ENCODE results near the gene HIF1AN. TPM values are rescaled to one million over a fixed set of nuclear protein-coding genes. Genes with fewer than 3 reads are reported as not detected.
A peak's percentile ranks its signal among the peaks of the same experiment; 100 is the strongest.

HIF1AN gene
- total RNA-seq, 1 experiment from 2014 or later, result 71.2 TPM

DNA sequence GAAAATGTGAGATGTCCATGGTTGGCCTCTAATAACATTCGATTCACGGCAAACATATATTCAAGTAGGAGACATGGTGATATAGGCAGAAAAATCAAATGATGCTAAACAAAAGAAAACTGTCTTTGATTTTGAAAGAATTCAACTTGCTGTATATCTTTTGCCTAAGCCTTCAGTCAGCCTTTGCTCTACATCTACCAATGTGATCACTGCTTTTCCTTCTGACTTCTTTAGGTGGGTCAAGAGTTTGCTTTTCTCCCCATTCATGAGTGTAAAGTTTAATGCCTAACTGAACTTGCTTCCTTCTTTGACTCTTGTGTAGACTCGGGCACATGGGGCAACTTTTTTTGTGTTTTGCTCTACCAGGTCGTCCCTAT lies 417 bp upstream of the HIF1AN start:
- H3K9me3 Mint-ChIP-seq (ENCODE audit: unreplicated experiment), result no peaks in the 10 kb centered on the region
- POLR2A ChIA-PET, result interaction anchor here (0.6 to 1.3 kb wide), 17 partner anchors 9 to 1841 kb away, joined by 3 to 12 read pairs (median 5); partner anchors contain the start of genes SCD and SLF2
- no peak overlapping the region for H3K27ac Mint-ChIP-seq (ENCODE audit: unreplicated experiment)
- intact Hi-C loops (cut with micrococcal nuclease; ENCODE audit: unreplicated experiment), result no loop called here
- H3K27me3 Mint-ChIP-seq (ENCODE audit: insufficient read depth, unreplicated experiment), result no peaks in the 10 kb centered on the region
- H3K4me1 Mint-ChIP-seq (ENCODE audit: low read depth, unreplicated experiment), result no peaks in the 10 kb centered on the region
- TF ChIP-seq, protein P1, sequence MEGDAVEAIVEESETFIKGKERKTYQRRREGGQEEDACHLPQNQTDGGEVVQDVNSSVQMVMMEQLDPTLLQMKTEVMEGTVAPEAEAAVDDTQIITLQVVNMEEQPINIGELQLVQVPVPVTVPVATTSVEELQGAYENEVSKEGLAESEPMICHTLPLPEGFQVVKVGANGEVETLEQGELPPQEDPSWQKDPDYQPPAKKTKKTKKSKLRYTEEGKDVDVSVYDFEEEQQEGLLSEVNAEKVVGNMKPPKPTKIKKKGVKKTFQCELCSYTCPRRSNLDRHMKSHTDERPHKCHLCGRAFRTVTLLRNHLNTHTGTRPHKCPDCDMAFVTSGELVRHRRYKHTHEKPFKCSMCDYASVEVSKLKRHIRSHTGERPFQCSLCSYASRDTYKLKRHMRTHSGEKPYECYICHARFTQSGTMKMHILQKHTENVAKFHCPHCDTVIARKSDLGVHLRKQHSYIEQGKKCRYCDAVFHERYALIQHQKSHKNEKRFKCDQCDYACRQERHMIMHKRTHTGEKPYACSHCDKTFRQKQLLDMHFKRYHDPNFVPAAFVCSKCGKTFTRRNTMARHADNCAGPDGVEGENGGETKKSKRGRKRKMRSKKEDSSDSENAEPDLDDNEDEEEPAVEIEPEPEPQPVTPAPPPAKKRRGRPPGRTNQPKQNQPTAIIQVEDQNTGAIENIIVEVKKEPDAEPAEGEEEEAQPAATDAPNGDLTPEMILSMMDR (IDR thresholded peaks at IDR 0.05; ENCODE audit: insufficient read depth in 1 of 2, low read depth in 1 of 2, low read length in 1 of 2, severe bottlenecking in 1 of 2, unreplicated experiment in 1 of 2), result no peak
- Histone ChIP-seq H3K36me3 (ENCODE audit: control insufficient read depth, insufficient read depth, low read length) (peaks cover 2% of the 10 kb centered on the region; the same call in 1 of the 2 replicates), H3K4me1 (no peaks in the 10 kb centered on the region; the same call in 1 of the 2 replicates), H3K4me3 (ENCODE audit: low read depth, low read length) (peak overlapping the region; percentile 14), H3K27me3 (replicated peaks; ENCODE audit: control insufficient read depth, insufficient read depth, low read length) (no peaks in the 10 kb centered on the region), H3K9me3 (no peaks in the 10 kb centered on the region)
- CTCF ChIA-PET, result interaction anchor here (0.6 to 1.9 kb wide), 24 partner anchors 8 to 1743 kb away, joined by 3 to 32 read pairs (median 5); partner anchors contain the start of genes PDZD7 and SCD
- no peak for DNase-seq
- H3K4me3 Mint-ChIP-seq (ENCODE audit: unreplicated experiment), result no peak overlapping the region
- no TSS peak for BruUV-seq (replicated peaks)
- H3K36me3 Mint-ChIP-seq (ENCODE audit: insufficient read depth, unreplicated experiment), result peaks cover 20% of the 10 kb centered on the region

DNA sequence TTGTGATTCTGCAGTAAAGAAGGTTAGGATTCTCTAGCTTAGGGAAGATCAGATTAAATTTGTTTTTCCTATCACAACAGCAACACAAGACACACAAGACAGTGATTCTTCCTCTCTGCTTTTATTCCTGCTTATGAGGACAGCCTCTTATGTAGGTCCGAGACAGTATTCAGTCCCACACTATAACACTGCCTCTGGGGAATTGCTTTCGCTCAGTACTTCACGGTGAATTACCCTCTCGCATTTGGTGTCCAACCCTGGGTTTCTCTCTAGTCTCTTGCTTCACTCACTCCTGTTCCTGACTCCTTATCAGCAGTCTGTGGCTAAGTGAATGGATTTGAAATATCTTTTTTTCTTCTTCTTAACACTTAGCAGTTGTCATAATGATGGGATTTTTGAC lies 1.7 kb downstream of the HIF1AN start:
- no peak for DNase-seq
- H3K27ac Mint-ChIP-seq (ENCODE audit: unreplicated experiment), result no peak overlapping the region
- Histone ChIP-seq H3K36me3 (ENCODE audit: control insufficient read depth, insufficient read depth, low read length) (peaks cover 2% of the 10 kb centered on the region; the same call in 1 of the 2 replicates), H3K4me3 (ENCODE audit: low read depth, low read length) (no peak overlapping the region), H3K9me3 (no peaks in the 10 kb centered on the region), H3K27me3 (replicated peaks; ENCODE audit: control insufficient read depth, insufficient read depth, low read length) (no peaks in the 10 kb centered on the region), H3K4me1 (no peaks in the 10 kb centered on the region; the same call in 1 of the 2 replicates)
- POLR2A ChIA-PET, result no interaction called here
- CTCF ChIA-PET, result no interaction called here
- no peak overlapping the region for H3K4me3 Mint-ChIP-seq (ENCODE audit: unreplicated experiment)
- intact Hi-C loops (cut with micrococcal nuclease; ENCODE audit: unreplicated experiment), result no loop called here
- H3K36me3 Mint-ChIP-seq (ENCODE audit: insufficient read depth, unreplicated experiment), result peaks cover 35% of the 10 kb centered on the region
- H3K9me3 Mint-ChIP-seq (ENCODE audit: unreplicated experiment), result no peaks in the 10 kb centered on the region
- no peaks in the 10 kb centered on the region for H3K4me1 Mint-ChIP-seq (ENCODE audit: low read depth, unreplicated experiment)
- TF ChIP-seq, protein P1 (IDR thresholded peaks at IDR 0.05; ENCODE audit: insufficient read depth in 1 of 2, low read depth in 1 of 2, low read length in 1 of 2, severe bottlenecking in 1 of 2, unreplicated experiment in 1 of 2), result no peak
- H3K27me3 Mint-ChIP-seq (ENCODE audit: insufficient read depth, unreplicated experiment), result no peaks in the 10 kb centered on the region
- no TSS peak for BruUV-seq (replicated peaks)

DNA sequence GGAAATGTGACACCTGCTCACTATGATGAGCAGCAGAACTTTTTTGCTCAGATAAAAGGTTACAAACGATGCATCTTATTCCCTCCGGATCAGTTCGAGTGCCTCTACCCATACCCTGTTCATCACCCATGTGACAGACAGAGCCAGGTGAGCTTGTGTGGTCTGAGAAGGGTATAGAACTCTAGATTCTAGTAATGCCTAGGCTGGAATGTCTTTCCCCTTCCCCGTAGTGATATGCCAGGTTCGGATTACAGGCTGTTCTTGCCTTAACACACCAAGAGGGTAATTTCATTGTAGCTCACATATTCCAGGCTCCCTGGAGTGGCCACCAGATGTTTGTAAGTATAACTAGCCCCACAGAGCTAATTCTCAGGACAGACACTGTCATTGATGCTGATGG lies 9.2 kb downstream of the HIF1AN start:
- Histone ChIP-seq H3K27me3 (replicated peaks; ENCODE audit: control insufficient read depth, insufficient read depth, low read length) (no peaks in the 10 kb centered on the region), H3K36me3 (ENCODE audit: control insufficient read depth, insufficient read depth, low read length) (peaks cover 6% of the 10 kb centered on the region), H3K4me3 (ENCODE audit: low read depth, low read length) (no peak overlapping the region), H3K4me1 (no peaks in the 10 kb centered on the region), H3K9me3 (no peaks in the 10 kb centered on the region)
- Mint-ChIP-seq H3K9me3 (ENCODE audit: unreplicated experiment) (no peaks in the 10 kb centered on the region), H3K27ac (ENCODE audit: unreplicated experiment) (no peak overlapping the region), H3K36me3 (ENCODE audit: insufficient read depth, unreplicated experiment) (peaks cover 60% of the 10 kb centered on the region), H3K4me1 (ENCODE audit: low read depth, unreplicated experiment) (no peaks in the 10 kb centered on the region), H3K27me3 (ENCODE audit: insufficient read depth, unreplicated experiment) (no peaks in the 10 kb centered on the region), H3K4me3 (ENCODE audit: unreplicated experiment) (no peak overlapping the region)
- no peak for DNase-seq
- ChIA-PET CTCF (interaction anchor here (1.6 kb wide), 1 partner anchor 9 kb away, joined by 14 read pairs; the partner anchor contains the start of gene HIF1AN), POLR2A (interaction anchor here (1.1 kb wide), 1 partner anchor 9 kb away, joined by 5 read pairs; the partner anchor contains the start of gene HIF1AN)
- TF ChIP-seq, protein P1 (IDR thresholded peaks at IDR 0.05; ENCODE audit: insufficient read depth in 1 of 2, low read depth in 1 of 2, low read length in 1 of 2, severe bottlenecking in 1 of 2, unreplicated experiment in 1 of 2), result no peak
- intact Hi-C loops (cut with micrococcal nuclease; ENCODE audit: unreplicated experiment), result no loop called here
- no TSS peak for BruUV-seq (replicated peaks)
